Uterus (tissue), 4 donors: ENCODE data around the gene HTR2B. TPM values are rescaled to one million over a fixed set of nuclear protein-coding genes. Genes with fewer than 3 reads are reported as not detected.

Experiments used
- DNase-seq, 2 donors: peaks; one replicate each; pipeline ENCODE4 v3.0.0-alpha.2; 2019 to 2020
- H3K27ac ChIP-seq, 2 donors: fragments of 200-600 bp; sonication (generic); 1 replicate in 1 of 2; 2 replicates in 1 of 2; pipeline ENCODE4 v1.5.1; 2016 to 2018
- H3K27me3 ChIP-seq, 2 donors: fragments of 200-600 bp; sonication (generic); one replicate each; pipeline ENCODE4 v1.5.1; 2018 to 2019; ENCODE audit warnings: control low read depth in 1 of 2
- H3K36me3 ChIP-seq, 2 donors: fragments of 200-600 bp; sonication (generic); one replicate each; pipeline ENCODE4 v1.5.1; 2019; ENCODE audit warnings: control low read depth in 1 of 2
- H3K4me1 ChIP-seq, 2 donors: fragments of 200-600 bp; sonication (generic); one replicate each; pipeline ENCODE4 v1.5.1; 2018 to 2019; ENCODE audit warnings: control low read depth in 1 of 2
- H3K4me3 ChIP-seq, 2 donors: fragments of 200-600 bp; sonication (generic); 1 replicate in 1 of 2; 2 replicates in 1 of 2; pipeline ENCODE4 v1.5.1; 2018 to 2019; ENCODE audit warnings: mild to moderate bottlenecking in 1 of 2
- H3K9me3 ChIP-seq, 2 donors: fragments of 200-600 bp; sonication (generic); one replicate each; pipeline ENCODE4 v1.5.1; 2019; ENCODE audit warnings: control low read depth in 1 of 2
- POLR2A ChIP-seq, 2 donors: fragments of 450-650 bp; IDR thresholded peaks; one replicate each; pipeline ENCODE4 v1.6.1; 2016; ENCODE audit warnings: antibody characterized with exemption in 2 of 2, mild to moderate bottlenecking in 1 of 2, moderate library complexity in 1 of 2
- intact Hi-C: fragments of 100-400 bp; cut with DNase I; formaldehyde crosslinking; loops from one replicate; pipeline ENCODE4 v1.15.1; 2023; ENCODE audit warnings: low total_unique reads
- total RNA-seq, 4 donors: library from RNA; depleted of rRNA in 3 of 4; stranded (reverse); fragments of >200 nt in 3 of 4; gene quantifications; one replicate each; pipeline versions ENCODE4 v1.1.0 to v1.2.4, GENCODE V29; 2014 to 2023
- TF ChIP-seq, protein P1 (sequence below), 4 experiments: fragments of 200-600 bp in 2 of 4; fragments of 450-650 bp in 2 of 4; sonication (generic) in 2 of 4; IDR thresholded peaks; one replicate each; pipeline ENCODE4 v1.5.1; 2016 to 2019; ENCODE audit warnings: antibody characterized with exemption in 4 of 4, mild to moderate bottlenecking in 2 of 4, moderate library complexity in 1 of 4
- donor health status: DM: yes; HTN: yes; CAD: no.

Gene HTR2B
- total RNA-seq, 4 donors from 2014 or later: 2.9 to 8.6 (median 4.0) TPM

DNA sequence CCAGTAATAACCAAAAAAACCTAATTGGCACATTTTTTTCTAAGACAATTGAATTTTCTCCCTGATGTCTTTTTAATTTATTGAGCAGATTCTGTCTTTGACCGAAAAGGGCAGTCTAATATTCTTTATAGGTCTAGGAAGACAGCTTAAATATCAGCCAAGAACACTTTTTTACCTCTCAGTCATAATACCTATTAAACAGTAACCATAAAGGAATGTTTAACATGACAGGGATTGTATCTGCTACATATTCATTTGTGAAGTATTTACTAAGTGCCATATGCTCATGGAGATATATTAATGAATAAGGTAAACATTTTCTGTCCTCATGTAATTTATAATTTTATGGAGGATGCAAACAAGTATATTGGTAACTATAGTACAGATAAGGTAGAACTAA is 3.1 kb upstream of the HTR2B start:
- H3K4me3 ChIP-seq: no peak overlapping the region
- H3K4me1 ChIP-seq: no peaks in the 10 kb centered on the region
- intact Hi-C loops: no loop called here

DNA sequence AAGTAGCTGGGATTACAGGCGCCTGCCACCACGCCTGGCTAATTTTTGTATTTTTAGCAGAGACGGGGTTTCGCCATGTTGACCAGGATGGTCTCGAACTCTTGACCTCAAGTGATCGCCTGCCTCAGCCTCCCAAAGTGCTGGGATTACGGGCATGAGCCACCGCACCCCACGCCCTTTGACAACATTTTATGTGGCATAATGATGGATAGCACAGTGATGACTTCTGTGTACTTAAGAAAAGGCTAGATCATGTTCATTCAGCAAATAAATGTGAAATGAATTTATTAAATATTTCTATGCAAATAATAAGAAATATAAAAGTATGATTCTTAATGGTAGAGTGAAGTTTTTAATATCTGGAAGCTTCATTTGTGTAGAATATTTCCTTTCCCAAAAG is 2.6 kb upstream of the HTR2B start:
- no peaks in the 10 kb centered on the region for H3K9me3 ChIP-seq
- DNase-seq: no peak
- no peaks in the 10 kb centered on the region for H3K36me3 ChIP-seq
- H3K4me1 ChIP-seq: peaks cover 0 to 3% of the 10 kb centered on the region in 2 donors
- H3K27me3 ChIP-seq: no peaks in the 10 kb centered on the region
- H3K4me3 ChIP-seq: no peak overlapping the region
- peak overlapping the region in 1 of 2 donors; percentile 53 for H3K27ac ChIP-seq
- TF ChIP-seq POLR2A (IDR thresholded peaks at IDR 0.05): no peak
- TF ChIP-seq, protein P1, sequence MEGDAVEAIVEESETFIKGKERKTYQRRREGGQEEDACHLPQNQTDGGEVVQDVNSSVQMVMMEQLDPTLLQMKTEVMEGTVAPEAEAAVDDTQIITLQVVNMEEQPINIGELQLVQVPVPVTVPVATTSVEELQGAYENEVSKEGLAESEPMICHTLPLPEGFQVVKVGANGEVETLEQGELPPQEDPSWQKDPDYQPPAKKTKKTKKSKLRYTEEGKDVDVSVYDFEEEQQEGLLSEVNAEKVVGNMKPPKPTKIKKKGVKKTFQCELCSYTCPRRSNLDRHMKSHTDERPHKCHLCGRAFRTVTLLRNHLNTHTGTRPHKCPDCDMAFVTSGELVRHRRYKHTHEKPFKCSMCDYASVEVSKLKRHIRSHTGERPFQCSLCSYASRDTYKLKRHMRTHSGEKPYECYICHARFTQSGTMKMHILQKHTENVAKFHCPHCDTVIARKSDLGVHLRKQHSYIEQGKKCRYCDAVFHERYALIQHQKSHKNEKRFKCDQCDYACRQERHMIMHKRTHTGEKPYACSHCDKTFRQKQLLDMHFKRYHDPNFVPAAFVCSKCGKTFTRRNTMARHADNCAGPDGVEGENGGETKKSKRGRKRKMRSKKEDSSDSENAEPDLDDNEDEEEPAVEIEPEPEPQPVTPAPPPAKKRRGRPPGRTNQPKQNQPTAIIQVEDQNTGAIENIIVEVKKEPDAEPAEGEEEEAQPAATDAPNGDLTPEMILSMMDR (IDR thresholded peaks at IDR 0.05): no peak
- intact Hi-C loops: no loop called here

More for the DNA sequence above, 3.1 kb upstream of the HTR2B start:
- H3K36me3 ChIP-seq: no peaks in the 10 kb centered on the region
- DNase-seq: no peak
- H3K27me3 ChIP-seq: no peaks in the 10 kb centered on the region
- no peaks in the 10 kb centered on the region for H3K9me3 ChIP-seq
- H3K27ac ChIP-seq: peak overlapping the region in 1 of 2 donors; percentile 53
- TF ChIP-seq, protein P1 (IDR thresholded peaks at IDR 0.05): no peak
- TF ChIP-seq POLR2A (IDR thresholded peaks at IDR 0.05): no peak

DNA sequence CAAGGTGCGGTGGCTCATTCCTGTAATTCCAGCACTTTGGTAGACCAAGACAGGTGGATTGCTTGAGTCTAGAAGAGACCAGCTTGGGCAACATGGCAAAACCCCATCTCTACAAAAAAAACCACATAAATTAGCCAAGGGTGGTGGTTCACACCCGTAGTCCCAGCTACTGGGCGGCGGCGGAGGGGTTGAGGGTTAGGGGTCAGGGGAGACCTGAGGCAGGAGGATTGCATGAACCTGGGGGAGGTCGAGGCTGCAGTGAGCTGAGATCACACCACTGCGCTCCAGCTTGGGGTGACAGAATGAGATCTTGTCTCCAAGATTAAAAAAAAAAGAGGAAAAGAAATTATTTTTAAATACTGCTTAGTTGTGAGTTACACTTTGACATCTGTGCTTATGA is 1.3 kb upstream of the HTR2B start:
- no peak for DNase-seq
- Histone ChIP-seq H3K27me3 (no peaks in the 10 kb centered on the region), H3K4me1 (peaks cover 0 to 10% of the 10 kb centered on the region in 2 donors), H3K9me3 (no peaks in the 10 kb centered on the region), H3K27ac (peak overlapping the region in 1 of 2 donors; percentile 35), H3K4me3 (no peak overlapping the region), H3K36me3 (no peaks in the 10 kb centered on the region)
- no peak for TF ChIP-seq POLR2A (IDR thresholded peaks at IDR 0.05)
- TF ChIP-seq, protein P1 (IDR thresholded peaks at IDR 0.05): no peak
- intact Hi-C loops: no loop called here

DNA sequence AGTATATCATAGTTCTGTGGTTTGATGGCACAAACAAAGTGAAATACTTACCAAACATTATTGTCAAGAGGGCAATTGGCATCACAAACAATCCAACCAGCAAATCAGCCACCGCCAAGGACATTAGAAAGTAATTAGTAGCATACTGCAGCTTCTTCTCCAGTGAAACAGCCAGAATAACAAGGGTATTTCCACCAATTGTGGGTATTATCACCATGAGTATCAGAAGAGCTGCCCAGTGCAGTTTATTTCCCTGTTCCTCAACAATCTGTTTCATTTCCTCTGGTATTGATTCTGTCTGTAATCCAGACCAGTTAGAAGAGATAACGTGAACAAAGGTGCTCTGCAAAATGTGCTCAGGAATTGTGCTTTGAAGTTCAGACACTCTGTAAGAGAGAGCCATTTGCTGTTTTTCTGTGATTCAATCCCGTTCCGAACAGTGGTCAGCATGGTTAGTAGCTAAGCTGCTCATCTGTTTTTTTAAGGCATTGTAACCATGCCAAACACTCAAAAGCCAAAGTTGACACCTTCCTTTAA is 1.4 kb downstream of the HTR2B start:
- Histone ChIP-seq H3K4me1 (peaks cover 0 to 10% of the 10 kb centered on the region in 2 donors), H3K9me3 (no peaks in the 10 kb centered on the region), H3K27ac (peak overlapping the region; percentile 73 to 89), H3K36me3 (no peaks in the 10 kb centered on the region), H3K27me3 (no peaks in the 10 kb centered on the region), H3K4me3 (peak overlapping the region; percentile 28 to 38)
- intact Hi-C loops: no loop called here
- DNase-seq: no peak
- no peak for TF ChIP-seq POLR2A (IDR thresholded peaks at IDR 0.05)
- TF ChIP-seq, protein P1 (IDR thresholded peaks at IDR 0.05): no peak

DNA sequence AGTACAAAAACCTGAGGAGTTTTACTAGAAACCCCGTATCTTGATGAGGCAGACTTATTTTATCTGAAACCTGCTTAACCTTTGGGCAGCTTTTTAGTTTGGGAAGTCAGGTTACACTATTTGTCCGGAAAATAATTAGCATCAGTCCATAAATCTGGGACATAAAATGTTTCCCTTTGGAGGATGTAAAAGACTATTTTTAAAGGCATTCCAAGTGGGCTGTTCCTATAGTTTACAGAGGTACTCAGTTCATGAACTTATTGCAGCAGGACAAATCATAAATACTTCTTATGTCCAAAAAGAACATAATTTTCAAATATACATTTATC is 6.3 kb downstream of the HTR2B start:
- Histone ChIP-seq H3K36me3 (no peaks in the 10 kb centered on the region), H3K27me3 (no peaks in the 10 kb centered on the region), H3K9me3 (no peaks in the 10 kb centered on the region), H3K4me3 (peak overlapping the region; percentile 5 to 8), H3K4me1 (peaks cover 0 to 10% of the 10 kb centered on the region in 2 donors), H3K27ac (peak overlapping the region; percentile 60 to 89)
- TF ChIP-seq POLR2A (IDR thresholded peaks at IDR 0.05): no peak
- intact Hi-C loops: no loop called here
- no peak for DNase-seq
